MM.1S (cell line): Measurements from ENCODE around the gene GRP.

Experiments used
- DNase-seq: peaks from one replicate; pipeline ENCODE4 v3.0.0-alpha.2; 2015
- H2AFZ ChIP-seq: fragments of 300-600 bp; sonication (generic); 2 replicates; pipeline ENCODE4 v1.6.0; 2016; ENCODE audit warnings: antibody characterized with exemption, low read length
- H3F3A ChIP-seq: fragments of 300-600 bp; sonication (generic); 2 replicates; pipeline ENCODE4 v1.6.1; 2016; ENCODE audit warnings: mild to moderate bottlenecking, antibody characterized with exemption, low read length, moderate library complexity, mixed read lengths; ENCODE audit not compliant: insufficient read depth
- H3K27ac ChIP-seq: fragments of 300-600 bp; sonication (generic); 2 replicates; pipeline ENCODE4 v1.5.1; 2016; ENCODE audit warnings: mild to moderate bottlenecking, low read length
- H3K27me3 ChIP-seq: fragments of 300-600 bp; sonication (generic); replicated peaks from 2 replicates; pipeline ENCODE4 v1.6.0; 2016; ENCODE audit warnings: low read length; ENCODE audit not compliant: insufficient read depth
- H3K36me3 ChIP-seq: fragments of 300-600 bp; sonication (generic); replicated peaks from 2 replicates; pipeline ENCODE4 v1.6.1; 2016; ENCODE audit warnings: mild to moderate bottlenecking, low read length, mixed read lengths; ENCODE audit not compliant: insufficient read depth
- H3K4me1 ChIP-seq: fragments of 300-600 bp; sonication (generic); 2 replicates; pipeline ENCODE4 v1.6.1; 2016; ENCODE audit warnings: low read length, mixed read lengths
- H3K4me2 ChIP-seq: fragments of 300-600 bp; sonication (generic); 2 replicates; pipeline ENCODE4 v1.6.0; 2016; ENCODE audit warnings: low read depth, low read length
- H3K4me3 ChIP-seq: fragments of 300-600 bp; sonication (generic); 2 replicates; pipeline ENCODE4 v1.5.1; 2016; ENCODE audit warnings: low read length, mixed read lengths
- H3K79me2 ChIP-seq: fragments of 300-600 bp; sonication (generic); 2 replicates; pipeline ENCODE4 v1.6.1; 2016; ENCODE audit warnings: mixed run types, low read length, mixed read lengths
- H3K9ac ChIP-seq: fragments of 300-600 bp; sonication (generic); 2 replicates; pipeline ENCODE4 v1.6.1; 2016; ENCODE audit warnings: low read length, mixed read lengths
- H3K9me2 ChIP-seq: fragments of 300-600 bp; sonication (generic); replicated peaks from 2 replicates; pipeline ENCODE4 v1.6.1; 2016; ENCODE audit warnings: mild to moderate bottlenecking, low read length, mixed read lengths; ENCODE audit not compliant: insufficient read depth
- H3K9me3 ChIP-seq: fragments of 300-600 bp; sonication (generic); replicated peaks from 2 replicates; pipeline ENCODE4 v1.6.1; 2016; ENCODE audit warnings: mild to moderate bottlenecking, low read length, mixed read lengths; ENCODE audit not compliant: insufficient read depth
- H4K20me1 ChIP-seq: fragments of 300-600 bp; sonication (generic); 2 replicates; pipeline ENCODE4 v1.6.1; 2016; ENCODE audit warnings: mild to moderate bottlenecking, low read length, moderate library complexity, mixed read lengths; ENCODE audit not compliant: insufficient read depth
- EZH2 ChIP-seq: fragments of 300-600 bp; sonication (generic); optimal IDR thresholded peaks from 2 replicates; pipeline ENCODE3; 2017; ENCODE audit warnings: low read depth, mild to moderate bottlenecking, antibody characterized with exemption, low read length, mixed read lengths
- EZH2phosphoT487 ChIP-seq: fragments of 300-600 bp; sonication (generic); IDR thresholded peaks from 2 replicates; pipeline ENCODE4 v1.6.1; 2018; ENCODE audit warnings: antibody characterized with exemption, low read length
- TF ChIP-seq, protein P1 (sequence below): fragments of 300-600 bp; sonication (generic); IDR thresholded peaks from 2 replicates; pipeline ENCODE4 v1.5.1; 2016; ENCODE audit warnings: antibody characterized with exemption, low read length, mixed read lengths

GRP gene

DNA sequence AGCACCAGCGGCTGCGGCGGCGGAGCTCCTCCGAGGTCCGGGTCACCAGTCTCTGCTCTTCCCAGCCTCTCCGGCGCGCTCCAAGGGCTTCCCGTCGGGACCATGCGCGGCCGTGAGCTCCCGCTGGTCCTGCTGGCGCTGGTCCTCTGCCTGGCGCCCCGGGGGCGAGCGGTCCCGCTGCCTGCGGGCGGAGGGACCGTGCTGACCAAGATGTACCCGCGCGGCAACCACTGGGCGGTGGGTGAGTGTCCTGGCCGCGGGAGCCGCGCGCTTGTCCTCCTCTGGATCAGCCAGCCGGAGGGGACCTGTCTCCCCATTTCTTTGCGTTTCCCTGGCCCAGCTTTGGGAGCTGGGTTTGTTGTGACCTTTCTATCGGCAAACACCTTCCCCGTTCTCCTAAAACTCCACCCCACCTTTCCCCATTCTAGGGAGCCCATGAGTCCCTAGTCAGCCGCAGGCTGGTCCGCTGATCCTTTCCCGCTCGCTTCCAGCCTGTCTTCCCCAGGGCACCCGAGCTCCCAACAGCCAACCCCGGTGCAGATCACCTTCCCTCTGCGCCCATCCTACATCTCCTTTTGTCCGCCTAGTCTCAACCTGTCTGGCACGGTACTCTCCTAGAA, 316 bp downstream of the GRP start:
- no peaks in the 10 kb centered on the region for H4K20me1 ChIP-seq
- H3F3A ChIP-seq = no peaks in the 10 kb centered on the region
- no peak overlapping the region for H2AFZ ChIP-seq
- DNase-seq = no peak
- H3K79me2 ChIP-seq = no peaks in the 10 kb centered on the region
- no peak overlapping the region for H3K27ac ChIP-seq
- no peaks in the 10 kb centered on the region for H3K27me3 ChIP-seq
- H3K9me2 ChIP-seq = no peaks in the 10 kb centered on the region
- H3K9ac ChIP-seq = no peak overlapping the region
- no peaks in the 10 kb centered on the region for H3K4me1 ChIP-seq
- H3K4me3 ChIP-seq = no peak overlapping the region
- TF ChIP-seq EZH2 (no peak), EZH2phosphoT487 (no peak)
- TF ChIP-seq, protein P1, sequence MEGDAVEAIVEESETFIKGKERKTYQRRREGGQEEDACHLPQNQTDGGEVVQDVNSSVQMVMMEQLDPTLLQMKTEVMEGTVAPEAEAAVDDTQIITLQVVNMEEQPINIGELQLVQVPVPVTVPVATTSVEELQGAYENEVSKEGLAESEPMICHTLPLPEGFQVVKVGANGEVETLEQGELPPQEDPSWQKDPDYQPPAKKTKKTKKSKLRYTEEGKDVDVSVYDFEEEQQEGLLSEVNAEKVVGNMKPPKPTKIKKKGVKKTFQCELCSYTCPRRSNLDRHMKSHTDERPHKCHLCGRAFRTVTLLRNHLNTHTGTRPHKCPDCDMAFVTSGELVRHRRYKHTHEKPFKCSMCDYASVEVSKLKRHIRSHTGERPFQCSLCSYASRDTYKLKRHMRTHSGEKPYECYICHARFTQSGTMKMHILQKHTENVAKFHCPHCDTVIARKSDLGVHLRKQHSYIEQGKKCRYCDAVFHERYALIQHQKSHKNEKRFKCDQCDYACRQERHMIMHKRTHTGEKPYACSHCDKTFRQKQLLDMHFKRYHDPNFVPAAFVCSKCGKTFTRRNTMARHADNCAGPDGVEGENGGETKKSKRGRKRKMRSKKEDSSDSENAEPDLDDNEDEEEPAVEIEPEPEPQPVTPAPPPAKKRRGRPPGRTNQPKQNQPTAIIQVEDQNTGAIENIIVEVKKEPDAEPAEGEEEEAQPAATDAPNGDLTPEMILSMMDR = no peak
- H3K36me3 ChIP-seq = no peaks in the 10 kb centered on the region
- no peak overlapping the region for H3K4me2 ChIP-seq
- H3K9me3 ChIP-seq = no peaks in the 10 kb centered on the region

DNA sequence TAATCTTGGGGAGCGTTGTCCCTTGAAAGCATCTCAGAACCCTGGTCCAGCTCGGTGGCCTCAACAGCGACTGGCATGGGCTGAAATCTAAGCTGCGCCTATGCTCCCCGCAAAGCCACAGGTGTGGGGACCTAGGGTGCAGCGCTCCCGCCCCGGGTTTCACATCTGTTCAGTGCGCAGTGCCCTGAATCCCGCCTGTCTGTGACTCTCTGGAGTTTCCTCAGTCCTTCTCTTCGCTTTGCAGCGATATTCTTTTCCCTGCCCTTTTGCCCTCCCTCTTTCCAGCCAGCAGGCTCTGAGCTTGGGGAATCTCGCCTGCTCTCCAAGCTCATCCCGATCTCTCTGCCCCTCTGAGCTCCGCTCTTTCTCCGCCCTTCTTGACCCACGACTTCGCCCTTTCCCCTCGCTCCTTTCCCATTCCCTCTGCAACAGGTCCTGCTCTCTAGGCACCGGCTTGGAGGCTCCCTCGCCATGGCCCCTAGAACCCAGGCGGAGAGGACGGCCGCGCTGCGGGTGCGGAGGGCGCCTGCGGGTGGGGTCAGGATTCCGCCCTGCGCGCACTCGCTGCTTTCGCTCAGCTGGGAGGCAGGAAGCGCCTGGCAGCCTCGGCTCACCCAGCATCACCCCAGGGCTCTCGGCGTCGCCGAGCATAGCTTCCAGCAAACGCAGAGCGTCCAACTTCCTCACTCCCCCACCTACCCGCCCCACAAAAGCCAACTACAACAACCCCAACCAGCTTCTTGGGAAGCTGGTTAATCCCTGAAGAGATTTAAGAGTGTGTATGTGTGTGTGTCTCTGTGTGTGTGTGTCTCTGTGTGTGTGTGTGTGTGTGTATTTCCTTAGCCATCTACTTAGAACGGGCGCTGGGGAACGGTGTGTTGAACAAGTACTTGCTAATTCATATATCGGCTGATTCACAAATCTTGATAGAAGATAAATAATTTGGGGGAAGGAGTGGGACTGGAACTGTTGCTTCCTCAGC, 1.1 kb downstream of the GRP start:
- Histone ChIP-seq H3K36me3 (no peaks in the 10 kb centered on the region), H3K9ac (no peak overlapping the region), H3K4me2 (no peak overlapping the region), H4K20me1 (no peaks in the 10 kb centered on the region), H3K9me3 (no peaks in the 10 kb centered on the region), H3K79me2 (no peaks in the 10 kb centered on the region), H3K4me1 (no peaks in the 10 kb centered on the region), H3K27ac (no peak overlapping the region), H3K9me2 (no peaks in the 10 kb centered on the region), H3F3A (no peaks in the 10 kb centered on the region), H2AFZ (no peak overlapping the region), H3K27me3 (no peaks in the 10 kb centered on the region), H3K4me3 (no peak overlapping the region)
- TF ChIP-seq, protein P1 = no peak
- TF ChIP-seq EZH2phosphoT487 (no peak), EZH2 (no peak)
- DNase-seq = no peak

DNA sequence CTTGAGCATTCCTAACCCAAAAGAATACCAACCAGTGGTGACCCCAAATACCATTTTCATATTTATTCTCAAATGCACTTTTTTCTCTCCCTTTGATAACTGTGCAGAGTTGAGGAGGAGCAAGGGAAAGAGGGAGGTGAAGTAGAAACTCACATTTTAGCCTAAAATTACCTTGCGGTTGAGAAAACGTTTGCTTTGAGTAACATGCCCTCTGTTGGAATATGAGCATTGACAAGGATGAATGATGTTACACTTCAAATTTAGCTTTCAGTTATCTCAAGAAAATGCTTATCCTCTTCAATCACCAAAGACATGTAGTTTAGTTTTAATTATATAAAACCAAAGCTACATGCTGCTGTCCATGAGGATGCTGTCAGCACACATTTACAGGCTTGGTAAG, 2.4 kb downstream of the GRP start:
- TF ChIP-seq, protein P1 = no peak
- TF ChIP-seq EZH2phosphoT487 (no peak), EZH2 (no peak)
- DNase-seq = no peak
- no peaks in the 10 kb centered on the region for H4K20me1 ChIP-seq
- no peaks in the 10 kb centered on the region for H3F3A ChIP-seq
- H3K4me3 ChIP-seq = no peak overlapping the region
- H3K27ac ChIP-seq = no peak overlapping the region
- H3K4me2 ChIP-seq = no peak overlapping the region
- no peaks in the 10 kb centered on the region for H3K9me3 ChIP-seq
- no peaks in the 10 kb centered on the region for H3K79me2 ChIP-seq
- H3K36me3 ChIP-seq = no peaks in the 10 kb centered on the region
- H3K4me1 ChIP-seq = no peaks in the 10 kb centered on the region
- H3K27me3 ChIP-seq = no peaks in the 10 kb centered on the region
- no peaks in the 10 kb centered on the region for H3K9me2 ChIP-seq
- no peak overlapping the region for H3K9ac ChIP-seq
- H2AFZ ChIP-seq = no peak overlapping the region
